ENCODE results near the gene HAGHL. TPM values are rescaled to one million over a fixed set of nuclear protein-coding genes. Genes with fewer than 3 reads are reported as not detected.

The HAGHL gene
- total RNA-seq, 2 experiments from 2014 or later = 28.8 to 32.6 TPM

DNA sequence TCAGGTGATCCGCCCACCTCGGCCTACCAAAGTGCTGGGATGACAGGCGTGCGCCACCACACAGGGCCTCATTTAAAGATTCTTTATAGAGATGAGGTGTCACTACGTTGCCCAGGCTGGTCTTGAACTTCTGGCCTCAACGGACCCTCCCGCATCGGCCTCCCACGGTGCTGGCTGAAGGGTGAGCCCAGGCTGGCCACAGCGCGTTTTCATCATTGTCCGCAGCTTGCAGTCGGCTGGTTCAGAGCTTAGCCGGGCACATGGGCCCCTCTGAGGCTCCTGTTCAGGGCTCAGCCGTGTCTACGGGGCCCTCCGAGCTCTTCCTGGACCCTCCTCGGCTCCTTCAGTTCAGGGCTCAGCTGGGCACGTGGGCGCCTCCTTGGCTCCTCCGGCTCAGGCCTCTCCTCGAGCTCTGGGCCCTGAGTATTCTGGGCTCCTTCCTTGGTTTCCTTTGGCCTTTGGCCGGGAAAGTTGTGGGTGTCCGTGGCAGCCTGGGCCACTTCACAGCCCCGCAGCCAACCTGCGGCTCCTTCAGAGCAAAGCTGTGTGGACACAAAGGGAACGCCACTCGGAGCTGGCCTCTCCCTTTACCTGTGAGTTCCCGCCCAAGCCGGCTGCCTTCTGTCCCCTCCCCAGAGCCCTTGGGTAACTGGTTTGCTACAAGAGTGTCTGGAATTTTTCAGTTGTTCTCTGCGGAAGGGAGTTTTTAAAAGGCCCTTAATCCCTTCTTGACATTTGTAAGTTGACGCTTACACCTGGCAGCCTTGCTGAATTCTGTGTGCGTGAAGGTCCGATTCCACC lies 32.4 kb downstream of the HAGHL start:
- Mint-ChIP-seq H3K27ac (no peak overlapping the region), H3K4me1 (ENCODE audit: low read depth) (no peaks in the 10 kb centered on the region), H3K4me3 (no peak overlapping the region), H3K9me3 (no peaks in the 10 kb centered on the region), H3K36me3 (ENCODE audit: low read depth) (no peaks in the 10 kb centered on the region), H3K27me3 (peaks cover 4% of the 10 kb centered on the region)
- DNase-seq = no peak
- POLR2A ChIA-PET = interaction anchor here (0.8 kb wide), 1 partner anchor 18 kb away, joined by 4 read pairs; the partner anchor contains the start of gene CIAO3
- intact Hi-C loops (cut with micrococcal nuclease) = no loop called here
- CTCF ChIA-PET = no interaction called here
- TF ChIP-seq, protein P1, sequence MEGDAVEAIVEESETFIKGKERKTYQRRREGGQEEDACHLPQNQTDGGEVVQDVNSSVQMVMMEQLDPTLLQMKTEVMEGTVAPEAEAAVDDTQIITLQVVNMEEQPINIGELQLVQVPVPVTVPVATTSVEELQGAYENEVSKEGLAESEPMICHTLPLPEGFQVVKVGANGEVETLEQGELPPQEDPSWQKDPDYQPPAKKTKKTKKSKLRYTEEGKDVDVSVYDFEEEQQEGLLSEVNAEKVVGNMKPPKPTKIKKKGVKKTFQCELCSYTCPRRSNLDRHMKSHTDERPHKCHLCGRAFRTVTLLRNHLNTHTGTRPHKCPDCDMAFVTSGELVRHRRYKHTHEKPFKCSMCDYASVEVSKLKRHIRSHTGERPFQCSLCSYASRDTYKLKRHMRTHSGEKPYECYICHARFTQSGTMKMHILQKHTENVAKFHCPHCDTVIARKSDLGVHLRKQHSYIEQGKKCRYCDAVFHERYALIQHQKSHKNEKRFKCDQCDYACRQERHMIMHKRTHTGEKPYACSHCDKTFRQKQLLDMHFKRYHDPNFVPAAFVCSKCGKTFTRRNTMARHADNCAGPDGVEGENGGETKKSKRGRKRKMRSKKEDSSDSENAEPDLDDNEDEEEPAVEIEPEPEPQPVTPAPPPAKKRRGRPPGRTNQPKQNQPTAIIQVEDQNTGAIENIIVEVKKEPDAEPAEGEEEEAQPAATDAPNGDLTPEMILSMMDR (IDR thresholded peaks at IDR 0.05) = no peak
- ATAC-seq = no peak

DNA sequence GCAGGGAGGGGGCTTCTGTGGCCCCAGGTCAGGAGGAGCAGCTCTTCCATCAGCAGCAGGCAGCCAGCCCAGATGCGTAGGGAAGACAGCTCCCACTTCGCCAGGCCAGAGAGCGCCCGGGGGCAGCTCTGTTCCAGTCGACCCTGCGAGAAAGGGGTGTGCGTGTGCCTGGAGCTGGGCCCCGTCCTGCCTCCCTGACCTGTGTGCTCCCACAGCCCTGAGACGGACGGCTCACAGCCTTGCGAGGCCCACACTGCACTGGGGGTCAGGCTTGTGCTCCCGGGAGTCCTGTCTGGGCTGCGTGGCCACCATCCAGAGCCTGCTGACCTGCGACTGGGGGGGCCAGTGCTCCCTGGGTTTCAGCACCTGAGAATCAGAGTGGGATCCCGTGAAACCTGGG lies 33.2 kb downstream of the HAGHL start:
- no peaks in the 10 kb centered on the region for H3K4me1 Mint-ChIP-seq (ENCODE audit: low read depth)
- POLR2A ChIA-PET = no interaction called here
- no peaks in the 10 kb centered on the region for H3K9me3 Mint-ChIP-seq
- intact Hi-C loops (cut with micrococcal nuclease) = no loop called here
- no peak for ATAC-seq
- H3K36me3 Mint-ChIP-seq (ENCODE audit: low read depth) = no peaks in the 10 kb centered on the region
- H3K27me3 Mint-ChIP-seq = peaks cover 4% of the 10 kb centered on the region
- H3K4me3 Mint-ChIP-seq = no peak overlapping the region
- TF ChIP-seq, protein P1 (IDR thresholded peaks at IDR 0.05) = no peak
- no peak for DNase-seq
- no peak overlapping the region for H3K27ac Mint-ChIP-seq
- CTCF ChIA-PET = no interaction called here

DNA sequence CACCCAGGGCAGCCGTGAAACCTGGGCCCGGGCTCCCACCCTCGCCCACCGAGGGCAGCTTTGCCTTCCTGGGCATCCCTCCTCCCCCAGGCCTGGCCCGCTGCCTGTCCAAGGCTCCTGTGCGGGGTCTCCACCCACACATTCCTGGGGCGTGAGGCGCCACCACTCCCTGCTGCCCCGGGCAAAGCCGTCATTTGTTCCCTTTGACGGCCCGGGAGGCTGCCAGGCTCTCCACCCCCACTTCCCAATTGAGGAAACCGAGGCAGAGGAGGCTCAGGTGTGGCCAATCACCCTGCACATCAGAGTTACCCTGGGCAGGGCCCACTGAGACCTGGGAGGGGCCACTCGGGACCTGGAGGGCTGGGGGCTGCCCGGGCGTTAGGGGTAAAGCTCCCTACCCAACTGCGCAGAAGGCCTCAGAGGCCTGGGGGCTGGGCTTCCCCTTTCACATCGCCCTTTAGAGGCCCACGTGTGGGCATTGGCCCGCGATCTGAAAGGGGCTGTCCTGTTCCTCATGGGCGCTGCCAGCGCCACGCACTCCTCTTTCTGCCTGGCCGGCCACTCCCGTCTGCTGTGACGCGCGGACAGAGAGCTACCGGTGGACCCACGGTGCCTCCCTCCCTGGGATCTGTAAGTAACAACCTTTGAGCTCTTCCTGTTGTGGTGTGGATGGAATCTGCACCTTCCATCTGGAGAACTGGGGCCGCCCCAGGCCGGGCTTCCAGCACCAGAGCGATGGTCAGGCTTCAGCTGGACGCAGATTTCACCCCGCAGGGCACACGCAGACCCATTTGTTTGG lies 33.8 kb downstream of the HAGHL start, which contains the start of gene MSLN:
MSLN (plus strand) TSS at position 190 of the 799 bp plus-strand sequence. CDS start 1,947 bp downstream, outside the sequence.
- Mint-ChIP-seq H3K4me1 (ENCODE audit: low read depth) (no peaks in the 10 kb centered on the region), H3K27ac (no peak within 1 kb of the TSS), H3K27me3 (peaks cover 4% of the 10 kb centered on the region), H3K36me3 (ENCODE audit: low read depth) (no peaks in the 10 kb centered on the region), H3K4me3 (no peak within 1 kb of the TSS), H3K9me3 (no peaks in the 10 kb centered on the region)
- DNase-seq = no peak
- ChIA-PET CTCF (no interaction called here), POLR2A (no interaction called here)
- intact Hi-C loops (cut with micrococcal nuclease) = no loop called here
- TF ChIP-seq, protein P1 (IDR thresholded peaks at IDR 0.05) = no peak
- ATAC-seq = no peak

DNA sequence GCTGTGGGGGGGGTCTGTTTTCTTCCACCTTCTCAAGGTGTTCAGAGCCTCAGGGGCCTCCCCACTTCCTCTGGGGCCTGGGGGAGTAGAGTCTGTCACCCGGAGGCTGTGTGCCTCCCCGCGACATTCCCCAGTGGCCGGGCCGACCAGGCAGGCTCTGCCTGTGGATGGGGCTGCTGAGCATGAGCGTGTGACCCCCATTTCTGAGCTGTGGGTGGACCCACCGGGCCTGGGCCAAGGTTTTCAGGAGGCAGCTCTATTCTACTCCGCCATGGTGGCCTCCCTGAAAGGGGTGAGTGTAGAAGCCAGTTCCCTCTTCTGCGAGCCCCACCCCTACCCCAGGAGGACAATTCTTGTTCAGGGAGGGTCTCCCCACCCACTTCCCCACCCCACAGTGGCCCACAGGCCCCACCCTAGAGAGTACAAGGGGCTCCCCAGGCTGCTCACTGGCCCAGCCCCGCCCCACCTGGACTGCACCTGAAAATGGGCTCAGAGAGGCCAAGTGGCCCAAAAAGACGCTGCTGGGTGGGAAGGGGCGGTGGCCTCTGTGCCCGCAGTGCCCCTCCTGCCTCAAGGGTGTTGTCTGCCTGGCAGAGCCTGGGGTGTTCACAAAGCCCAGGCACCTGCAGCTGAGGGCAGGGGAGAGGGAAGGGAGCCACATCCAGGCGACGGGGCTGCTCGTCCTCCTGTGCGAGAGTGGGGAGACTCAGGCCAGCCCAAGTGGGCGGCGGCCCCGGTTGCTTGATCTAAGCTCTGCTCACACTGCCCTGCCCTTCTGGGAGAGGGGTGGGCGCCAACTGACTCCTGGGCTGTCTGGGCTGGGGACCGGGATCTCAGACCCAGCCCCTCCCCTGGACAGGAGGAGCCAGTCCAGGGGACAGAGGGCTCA lies 35.0 kb downstream of the HAGHL start:
- TF ChIP-seq, protein P1 (IDR thresholded peaks at IDR 0.05) = no peak
- Mint-ChIP-seq H3K27ac (no peak overlapping the region), H3K9me3 (no peaks in the 10 kb centered on the region), H3K27me3 (peaks cover 4% of the 10 kb centered on the region), H3K4me1 (ENCODE audit: low read depth) (no peaks in the 10 kb centered on the region), H3K36me3 (ENCODE audit: low read depth) (no peaks in the 10 kb centered on the region), H3K4me3 (no peak overlapping the region)
- no peak for DNase-seq
- ChIA-PET POLR2A (no interaction called here), CTCF (no interaction called here)
- intact Hi-C loops (cut with micrococcal nuclease) = no loop called here
- no peak for ATAC-seq

All from activated CD8-positive, alpha-beta T cell treated with anti-CD3 and anti-CD28 coated beads for 36 hours (primary cell).